Hematopoietic multipotent progenitor cell treated with erythropoietin and hydrocortisone succinate and interleukin-3 and kit ligand, for 15 days (in vitro differentiated cells): ENCODE measurements around the gene ATM.
"Not testable (repeated sequence)": the region's sequence is repeated elsewhere in the genome, so short reads cannot be mapped to it uniquely, and the experiment has no call there.

Experiments
- DNase-seq: peaks from one replicate; pipeline ENCODE4 v3.0.0-alpha.2; 2015; ENCODE audit warnings: low spot score

ATM gene

DNA sequence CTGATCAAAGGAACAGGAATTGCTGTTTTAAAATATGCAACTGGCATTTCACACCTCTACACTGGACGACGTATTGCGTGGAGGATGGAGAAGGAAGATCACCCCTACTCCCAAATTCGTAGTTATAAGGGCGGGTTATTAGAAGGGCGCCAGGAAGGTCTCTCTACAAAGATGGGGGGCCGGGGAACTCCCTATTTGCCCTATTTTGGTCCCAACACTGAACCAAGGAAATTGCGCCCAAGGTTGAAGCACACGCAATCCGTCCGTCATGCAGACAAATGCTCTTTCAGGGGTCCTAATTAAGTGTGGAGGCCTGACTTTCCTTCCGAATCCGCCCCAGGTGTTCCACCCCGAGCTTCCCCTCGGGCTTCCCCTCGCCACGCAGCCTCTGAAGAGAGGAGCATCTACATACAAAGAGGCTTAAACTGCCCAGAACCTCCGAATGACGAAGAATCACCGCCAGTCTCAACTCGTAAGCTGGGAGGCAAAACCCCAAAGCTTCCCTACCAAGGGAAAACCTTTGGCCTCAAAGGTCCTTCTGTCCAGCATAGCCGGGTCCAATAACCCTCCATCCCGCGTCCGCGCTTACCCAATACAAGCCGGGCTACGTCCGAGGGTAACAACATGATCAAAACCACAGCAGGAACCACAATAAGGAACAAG is 825 bp upstream of the ATM start:
- DNase-seq, result no peak

DNA sequence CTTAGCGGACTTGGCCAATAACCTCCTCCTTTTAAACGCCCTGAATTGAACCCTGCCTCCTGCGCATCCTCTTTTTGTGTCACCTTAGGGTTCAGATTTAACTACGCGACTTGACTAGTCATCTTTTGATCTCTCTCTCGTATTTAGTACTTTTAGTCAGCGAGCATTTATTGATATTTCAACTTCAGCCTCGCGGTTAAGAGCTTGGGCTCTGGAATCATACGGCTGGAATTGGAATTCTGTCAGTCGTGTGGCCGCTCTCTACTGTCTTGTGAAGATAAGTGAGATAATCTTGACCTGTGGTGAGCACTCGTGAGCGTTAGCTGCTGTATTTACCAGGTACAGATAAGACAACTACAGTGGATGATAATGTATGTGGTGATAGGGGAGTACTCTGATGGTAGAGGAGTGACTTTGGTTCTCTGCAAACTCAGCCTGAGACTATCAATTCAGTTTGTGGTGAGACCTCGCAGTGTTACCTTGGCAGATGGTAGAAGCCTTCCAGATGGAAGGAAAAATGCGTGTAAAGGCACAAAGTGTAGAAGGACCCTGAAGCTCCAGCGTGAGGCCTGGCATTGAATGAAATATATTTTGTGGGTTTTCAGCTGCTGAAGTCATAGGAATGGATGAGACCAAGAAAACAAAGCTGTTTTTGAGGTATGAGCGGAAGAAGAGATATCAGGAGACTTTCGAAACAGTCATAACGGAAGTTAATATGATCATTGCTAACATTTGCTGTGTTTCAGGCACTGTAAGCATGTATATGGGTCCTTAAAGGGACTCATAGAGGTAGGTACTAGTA is 682 bp downstream of the ATM start:
- peak; percentile 38 for DNase-seq

DNA sequence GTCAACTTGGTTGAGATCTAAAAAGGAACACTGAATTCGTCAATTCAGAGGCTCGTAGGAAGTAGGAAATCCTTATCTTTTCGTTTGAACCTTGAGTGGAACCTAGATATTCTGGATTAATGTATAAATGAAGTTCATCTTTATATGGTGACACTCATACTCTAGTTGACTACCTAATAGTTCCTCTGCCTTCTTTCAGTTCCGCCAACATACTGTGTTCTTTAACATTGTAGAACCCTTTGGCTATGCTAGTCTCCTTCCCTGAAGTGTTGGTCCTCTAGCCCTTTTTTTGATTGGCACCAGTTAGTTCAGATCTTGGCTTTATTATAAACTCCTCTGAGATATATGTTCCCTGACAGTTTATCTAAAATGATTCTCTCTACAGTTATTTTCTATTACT is 1.5 kb downstream of the ATM start:
- DNase-seq, result no peak

DNA sequence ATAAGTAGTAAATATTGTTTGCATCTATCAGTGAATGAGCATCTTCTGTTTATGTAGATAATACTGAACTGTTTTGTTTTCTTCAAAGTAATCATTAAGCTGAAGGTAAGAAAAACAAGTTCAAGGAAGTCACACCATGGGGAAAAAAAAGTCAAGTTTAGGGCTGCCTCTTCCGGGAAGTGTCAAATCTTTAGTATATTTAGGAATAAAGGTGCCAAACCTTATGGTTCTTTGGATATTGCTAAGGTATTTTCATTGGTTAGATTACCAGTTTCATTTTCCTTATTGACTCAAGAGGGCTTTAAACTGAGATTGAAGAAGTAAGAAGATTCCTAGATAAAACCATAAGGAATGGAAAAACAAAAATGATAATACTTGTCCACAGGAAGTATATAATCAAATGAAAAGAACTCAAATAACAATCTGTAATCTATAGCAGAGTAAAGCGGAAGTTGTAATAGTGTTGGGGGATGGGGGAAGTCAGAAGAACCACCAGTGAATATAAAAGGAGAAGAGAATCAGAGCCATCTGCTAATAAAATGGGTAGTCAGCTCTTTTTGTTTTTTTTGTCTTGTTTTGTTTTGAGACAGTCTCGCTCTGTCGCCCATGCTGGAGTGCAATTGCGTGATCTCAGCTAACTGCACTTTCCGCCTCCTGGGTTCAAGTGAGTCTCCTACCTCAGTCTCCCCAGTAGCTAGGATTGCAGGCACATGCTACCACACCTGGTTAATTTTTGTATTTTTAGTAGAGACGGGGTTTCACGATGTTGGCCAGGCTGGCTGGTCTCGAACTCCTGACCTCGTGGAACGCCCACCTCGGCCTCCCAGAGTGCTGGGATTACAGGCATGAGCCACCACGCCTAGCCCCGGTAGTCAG is 2.3 kb downstream of the ATM start:
- DNase-seq, result no peak

DNA sequence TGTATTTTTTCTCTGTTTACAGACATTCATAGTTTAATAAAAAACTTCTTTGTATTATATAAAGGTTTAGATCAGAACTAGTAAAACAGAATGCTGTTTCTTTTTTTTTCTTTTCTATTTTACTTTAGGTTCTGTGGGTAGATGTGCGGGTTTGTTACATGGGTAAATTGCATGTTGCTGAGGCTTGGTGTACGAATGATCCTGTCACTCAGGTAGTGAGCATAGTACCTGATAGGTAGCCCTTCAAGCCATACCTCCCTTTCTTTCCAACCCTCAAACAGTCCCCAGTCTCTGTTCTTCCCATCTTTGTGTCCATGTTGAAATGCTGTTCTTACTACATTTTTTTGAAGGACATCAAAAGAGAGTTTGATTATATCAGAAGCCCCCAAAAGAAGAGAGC is 3.2 kb downstream of the ATM start:
- DNase-seq, result no peak

DNA sequence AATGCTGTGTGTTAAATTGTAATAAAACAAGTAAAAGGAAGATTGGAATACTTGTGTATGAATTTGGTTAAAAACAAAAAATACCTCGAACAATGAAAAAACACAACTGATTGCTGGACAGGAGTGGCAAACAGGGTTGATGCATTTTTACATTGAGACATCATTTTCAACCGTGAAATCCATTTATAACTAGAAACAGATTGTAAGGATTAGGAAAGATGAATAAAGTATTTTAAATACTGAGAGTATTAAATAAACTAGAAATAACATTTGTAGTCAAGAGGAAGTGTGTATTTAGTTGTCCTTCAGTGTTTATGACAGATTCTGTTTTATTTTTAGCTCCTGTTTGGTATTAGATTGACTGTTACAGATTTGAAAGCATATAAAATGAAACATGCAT is 5.4 kb downstream of the ATM start:
- no peak for DNase-seq

DNA sequence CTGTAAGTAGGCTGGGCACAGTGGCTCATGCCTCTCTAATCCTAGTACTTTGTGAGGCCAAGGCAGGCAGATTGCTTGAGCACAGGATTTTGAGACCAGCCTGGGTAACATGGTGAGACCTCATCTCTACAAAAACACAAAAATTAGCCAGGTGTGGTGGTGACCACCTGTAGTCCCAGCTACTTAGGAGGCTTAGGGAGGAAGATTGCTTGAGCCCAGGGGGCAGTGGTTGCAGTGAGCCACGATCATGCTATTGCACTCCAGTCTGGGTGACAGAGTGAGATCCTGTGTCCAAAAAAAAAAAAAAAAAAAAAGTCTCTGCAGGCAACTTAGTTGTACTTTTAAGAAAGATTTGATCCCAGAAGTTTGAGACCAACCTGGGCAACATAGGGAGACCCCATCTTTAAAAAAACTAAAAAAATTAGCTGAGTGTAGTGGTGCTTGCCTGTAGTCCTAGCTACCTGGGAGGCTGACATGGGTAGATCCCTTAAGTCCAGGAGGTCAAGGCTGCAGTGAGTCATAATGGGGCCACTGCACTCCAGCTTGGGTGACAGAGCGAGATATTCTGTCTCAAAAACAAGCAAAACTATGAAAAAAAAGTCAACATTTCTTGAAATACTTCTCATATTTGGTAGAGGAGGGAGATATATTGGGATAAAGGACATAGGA is 10.5 kb downstream of the ATM start:
- DNase-seq, result no peak

DNA sequence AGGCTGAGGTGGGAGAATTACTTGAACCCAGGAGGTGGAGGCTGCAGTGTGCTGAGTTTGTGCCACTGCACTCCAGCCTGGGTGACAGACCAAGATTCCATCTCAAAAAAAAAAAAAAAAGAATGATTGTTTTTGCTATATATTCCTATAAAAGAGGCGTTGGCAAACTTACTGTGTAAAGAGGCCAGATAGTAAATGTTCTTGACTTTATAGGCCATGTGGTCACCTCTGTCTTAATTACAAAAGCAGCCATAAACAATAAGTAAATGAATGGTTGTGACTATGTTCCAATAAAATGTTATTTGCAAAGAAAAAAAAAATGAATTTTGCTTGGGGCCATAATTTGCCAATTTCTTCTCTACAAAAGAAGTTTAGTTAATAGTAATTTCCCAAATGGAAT is 12.3 kb downstream of the ATM start:
- DNase-seq, result no peak

DNA sequence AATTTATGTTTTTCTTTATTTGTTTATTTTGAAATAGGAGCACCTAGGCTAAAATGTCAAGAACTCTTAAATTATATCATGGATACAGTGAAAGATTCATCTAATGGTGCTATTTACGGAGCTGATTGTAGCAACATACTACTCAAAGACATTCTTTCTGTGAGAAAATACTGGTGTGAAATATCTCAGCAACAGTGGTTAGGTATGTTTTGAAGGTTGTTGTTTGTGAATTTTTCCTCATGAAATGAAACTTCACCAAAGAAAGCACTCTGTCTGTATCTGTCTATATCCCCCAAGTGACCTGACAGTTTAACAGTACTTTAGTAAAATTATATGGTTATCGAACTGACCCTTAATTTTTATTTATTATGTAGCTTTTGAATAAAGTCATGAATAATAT is 12.8 kb downstream of the ATM start:
- DNase-seq, result no peak

DNA sequence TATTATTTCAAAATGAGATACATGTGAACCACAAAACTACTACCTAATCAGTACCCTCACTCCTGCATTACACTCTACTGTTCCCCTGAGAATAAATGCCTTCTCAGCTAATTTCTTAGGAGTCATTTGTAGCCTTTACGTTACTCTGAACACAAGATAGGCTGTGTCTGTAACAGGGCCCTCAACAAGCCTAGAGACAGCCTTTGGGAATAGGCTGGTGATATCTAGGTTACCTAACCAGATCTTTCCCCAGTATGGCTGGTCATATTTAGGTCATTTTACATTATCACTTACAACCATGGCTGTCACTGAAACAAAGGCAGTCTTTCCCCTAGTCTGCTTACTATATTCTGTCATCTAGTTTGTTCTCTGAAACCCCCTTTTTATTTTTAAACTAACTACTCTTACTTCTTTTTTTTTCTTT is 14.2 kb downstream of the ATM start:
- DNase-seq, result no peak

DNA sequence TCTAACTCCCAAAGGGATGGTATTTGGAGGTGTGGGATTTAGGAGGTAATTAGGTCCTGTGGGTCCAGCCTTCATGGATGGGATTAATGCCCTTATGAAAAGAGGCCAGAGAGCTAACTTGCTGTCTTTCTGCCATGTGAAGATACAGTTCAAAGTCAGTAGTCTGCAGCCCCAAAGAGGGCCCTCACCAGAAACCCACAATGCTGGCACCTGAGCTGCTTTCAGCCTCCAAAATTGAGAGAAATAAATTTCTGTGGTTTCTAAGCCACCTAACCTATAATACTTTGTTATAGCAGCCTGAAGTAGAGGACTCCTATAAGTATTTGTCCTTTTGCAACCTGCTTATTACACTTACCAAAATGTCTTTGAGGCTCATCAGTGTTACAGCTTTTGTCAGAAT is 16.2 kb downstream of the ATM start:
- DNase-seq, result no peak

DNA sequence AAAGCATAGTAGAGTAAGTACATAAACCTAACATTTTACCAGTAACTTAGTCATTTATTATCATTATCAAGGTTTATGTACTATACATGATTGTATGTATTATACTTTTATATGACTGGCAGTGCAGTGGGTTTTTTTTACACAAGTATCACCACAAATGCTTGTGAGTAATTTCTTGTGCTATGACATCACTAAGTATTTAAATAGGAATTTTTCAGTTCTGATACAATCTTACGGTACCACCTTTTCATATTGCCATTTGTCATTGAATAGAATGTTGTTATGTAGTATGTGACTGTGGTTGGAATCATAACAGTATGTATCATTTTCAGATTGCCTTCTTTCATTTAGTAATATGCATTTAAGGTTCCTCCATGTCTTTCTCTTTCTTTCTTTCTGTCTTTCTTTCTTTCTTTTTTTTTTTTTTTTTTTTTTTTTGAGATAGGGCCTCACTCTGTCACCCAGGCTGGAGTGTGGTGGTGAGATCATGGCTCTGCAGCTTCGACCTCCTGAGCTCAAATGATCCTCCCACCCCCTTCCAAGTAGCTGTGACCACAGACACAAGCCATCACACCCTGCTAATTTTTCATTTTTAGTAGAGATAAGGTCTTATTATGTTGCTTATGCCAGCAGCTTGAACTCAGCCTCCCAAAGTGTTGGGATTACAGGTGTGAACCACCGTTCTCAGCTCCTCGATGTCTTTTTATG is 18.6 kb downstream of the ATM start:
- no peak for DNase-seq

DNA sequence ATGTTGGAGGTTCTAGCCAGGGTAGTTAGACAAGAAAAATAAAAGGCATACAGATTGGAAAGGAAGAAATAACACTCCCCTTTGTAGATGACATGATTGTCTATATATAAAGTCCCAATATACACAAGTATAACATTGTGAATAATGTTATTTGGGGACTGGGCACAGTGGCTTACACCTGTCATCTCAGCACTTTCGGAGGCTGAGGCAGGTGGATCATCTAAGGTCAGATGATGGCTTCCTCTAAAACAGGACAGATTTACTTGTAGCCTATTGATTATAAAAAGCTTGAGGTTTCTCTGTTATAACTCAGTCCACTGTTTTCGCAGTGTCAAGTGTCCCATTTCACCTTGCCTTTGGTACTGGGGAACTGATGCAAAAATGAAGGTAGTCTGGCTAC is 19.6 kb downstream of the ATM start:
- no peak for DNase-seq

DNA sequence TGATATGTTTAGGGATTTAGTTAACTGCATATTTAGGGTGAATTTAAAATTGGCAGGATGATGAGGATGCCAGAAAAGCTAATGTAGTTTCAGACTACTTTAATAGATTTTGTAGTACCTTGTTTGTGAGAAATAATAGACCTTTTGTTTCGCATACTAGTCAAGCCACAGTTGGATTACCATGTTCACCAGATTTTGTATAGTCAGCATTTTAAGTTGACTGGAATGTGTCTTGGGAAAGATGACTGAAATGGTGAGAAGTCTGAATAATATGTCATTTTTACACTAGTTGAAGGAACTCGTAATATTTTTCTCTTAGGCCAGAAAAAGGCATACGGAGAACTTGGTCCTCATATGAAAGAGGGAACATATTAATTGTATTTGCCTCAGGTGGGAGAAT is 23.4 kb downstream of the ATM start:
- DNase-seq, result no peak

DNA sequence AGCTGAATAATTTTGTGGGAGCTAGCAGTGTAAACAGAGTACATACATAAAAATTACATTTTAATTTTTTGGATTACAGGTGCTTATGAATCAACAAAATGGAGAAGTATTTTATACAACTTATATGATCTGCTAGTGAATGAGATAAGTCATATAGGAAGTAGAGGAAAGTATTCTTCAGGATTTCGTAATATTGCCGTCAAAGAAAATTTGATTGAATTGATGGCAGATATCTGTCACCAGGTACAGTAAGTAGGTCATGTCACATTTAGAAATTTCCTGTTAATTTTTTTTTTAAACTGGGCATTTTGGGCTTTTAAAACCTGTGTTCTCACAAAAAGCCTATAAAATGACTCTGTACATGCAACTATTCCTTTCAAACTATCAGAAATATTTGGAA is 24.0 kb downstream of the ATM start:
- DNase-seq, result no peak

DNA sequence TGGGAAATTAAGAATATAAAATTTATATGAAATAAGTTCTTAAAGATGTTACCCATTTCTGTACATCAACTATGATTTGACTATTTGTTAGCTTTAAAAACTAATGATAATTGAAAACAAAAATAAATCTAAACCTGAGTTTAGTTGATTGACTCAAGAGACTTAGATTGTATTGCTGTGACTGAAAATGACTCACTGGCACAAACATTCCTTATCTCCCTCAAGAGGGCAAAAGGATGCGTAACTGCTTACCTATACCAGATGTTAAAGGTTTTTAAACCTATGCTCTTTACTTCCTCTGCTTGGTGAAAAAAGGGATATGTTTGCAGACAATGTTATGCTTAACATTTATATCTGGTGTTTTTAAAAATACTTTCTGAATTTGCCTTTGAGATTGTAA is 30.3 kb downstream of the ATM start:
- DNase-seq, result no peak

DNA sequence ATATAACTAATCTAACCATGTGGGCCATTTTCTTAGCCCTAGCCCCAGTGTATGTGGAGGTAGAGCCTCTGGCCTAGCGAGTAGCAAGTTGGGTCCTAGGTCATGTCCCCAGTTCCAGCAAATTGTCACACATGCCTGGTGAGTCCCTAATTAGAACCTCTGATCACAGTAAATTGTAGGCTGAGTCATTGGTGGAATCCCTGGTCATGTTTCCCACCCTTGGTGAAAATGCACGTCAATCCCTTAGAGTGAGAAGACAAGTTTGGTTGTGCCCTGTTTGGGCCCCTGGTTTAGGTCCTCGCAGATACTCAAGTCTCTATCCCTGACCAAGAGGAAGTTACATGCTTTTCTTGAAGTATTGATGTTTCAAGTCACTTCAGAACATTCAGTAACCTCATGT is 46.7 kb downstream of the ATM start:
- no peak for DNase-seq

DNA sequence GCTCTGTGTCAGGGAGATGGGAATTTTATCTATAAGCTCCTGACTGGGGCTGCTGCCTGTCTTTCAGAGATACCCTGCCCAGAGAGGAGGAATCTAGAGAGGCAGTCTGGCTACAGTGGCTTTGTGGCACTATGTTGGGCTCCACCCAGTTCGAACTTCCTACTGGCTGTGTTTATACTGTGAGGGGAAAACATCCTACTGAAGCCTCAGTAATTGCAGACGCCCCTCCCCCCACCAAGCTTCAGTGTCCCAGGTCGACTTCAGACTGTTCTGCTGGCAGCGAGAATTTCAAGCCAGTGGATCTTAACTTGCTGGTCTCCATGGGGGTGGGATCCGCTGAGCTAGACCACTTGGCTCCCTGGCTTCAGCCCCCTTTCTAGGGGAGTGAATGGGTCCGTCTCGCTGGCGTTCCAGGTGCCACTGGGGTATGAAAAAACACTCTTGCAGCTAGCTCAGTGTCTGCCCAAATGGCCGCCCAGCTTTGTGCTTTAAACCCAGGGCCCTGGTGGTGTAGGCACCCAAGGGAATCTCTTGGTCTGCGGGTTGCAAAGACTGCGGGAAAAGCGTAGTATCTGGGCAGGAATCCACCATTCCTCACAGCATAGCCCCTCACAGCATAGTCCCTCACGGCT is 54.2 kb downstream of the ATM start:
- not testable (repeated sequence) for DNase-seq

DNA sequence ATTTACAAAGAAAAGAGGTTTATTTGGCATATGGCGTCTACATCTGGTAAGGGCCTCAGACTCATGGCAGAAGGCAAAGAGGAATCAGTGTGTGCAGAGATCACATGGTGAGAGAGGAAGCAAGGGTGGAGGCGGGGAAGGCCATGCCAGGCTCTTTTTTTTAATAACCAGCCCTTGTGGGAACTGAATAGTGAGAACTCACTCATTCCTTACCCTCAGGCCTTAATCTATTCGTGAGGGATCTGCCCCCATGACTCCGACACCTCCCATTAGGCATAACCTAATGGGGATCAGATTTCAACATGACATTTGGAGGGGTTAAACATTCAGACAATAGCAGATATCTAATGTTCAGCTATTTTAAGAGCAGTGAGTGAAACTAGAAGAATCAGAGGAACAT is 55.7 kb downstream of the ATM start:
- no peak for DNase-seq

DNA sequence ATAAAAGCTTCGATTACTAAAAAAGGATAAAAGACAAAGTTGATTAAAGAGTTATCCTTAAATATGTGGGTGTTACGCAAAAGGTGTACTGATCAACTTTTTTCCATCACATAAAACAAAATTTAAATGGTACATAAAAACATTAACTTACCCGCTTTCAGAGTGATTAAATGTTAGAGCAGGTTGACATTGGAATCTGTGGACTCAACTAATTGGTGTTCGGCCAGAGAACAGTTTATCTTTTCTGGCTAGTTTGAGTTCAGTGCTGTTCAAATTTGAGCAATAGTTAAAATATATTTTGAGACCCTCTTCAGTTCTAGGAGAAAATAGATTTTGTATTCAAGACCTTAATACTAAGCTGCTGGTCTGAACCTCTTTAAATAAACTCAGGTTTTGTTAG is 56.1 kb downstream of the ATM start:
- no peak for DNase-seq

DNA sequence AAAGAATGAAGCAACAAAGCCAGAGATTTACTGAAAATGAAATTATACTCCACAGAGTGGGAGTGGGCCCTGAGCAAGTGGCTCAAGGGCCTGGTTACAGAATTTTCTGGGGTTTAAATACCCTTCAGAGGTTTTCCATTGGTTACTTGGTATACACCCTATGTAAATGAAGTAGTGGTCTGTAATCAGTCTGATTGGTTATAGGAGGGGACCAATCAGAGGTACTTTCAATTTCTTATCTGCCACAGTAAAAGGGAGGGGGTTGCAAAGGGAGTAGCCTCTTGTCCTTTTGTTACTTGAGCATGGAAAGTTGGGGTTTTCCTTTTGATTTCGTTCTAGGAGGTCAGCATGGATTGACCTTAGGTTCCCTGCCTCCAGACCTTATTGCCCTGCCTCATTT is 63.5 kb downstream of the ATM start:
- DNase-seq, result no peak
